GM12878 (cell line): Measurements from ENCODE around the gene C1orf35. TPM values are rescaled to one million over a fixed set of nuclear protein-coding genes. Genes with fewer than 3 reads are reported as not detected.
A peak's percentile ranks its signal among the peaks of the same experiment; 100 is the strongest.

ENCODE experiments used
- ATAC-seq: fragments of 200-7000 bp; cut with Tn5 transposase; 3 replicates; pipeline ENCODE4 v1.9.1; 2020; ENCODE audit warnings: mild to moderate bottlenecking, moderate library complexity
- BruUV-seq: library from RNA; stranded (reverse); fragments of 400-500 nt; replicated peaks from 2 replicates; lab custom pipeline; 2021; lab: Mats Ljungman, UMichigan
- CTCF ChIA-PET: fragments of 300-600 bp; sonication (Branson Sonifier 250); formaldehyde crosslinking; extraction: SDS; loops from one replicate; lab custom pipeline; 2021; ENCODE audit warnings: inconsistent platforms; lab: Yijun Ruan, JAX
- POLR2A ChIA-PET: fragments of 350-600 bp; formaldehyde crosslinking; extraction: SDS; loops from one replicate; lab custom pipeline; 2021; ENCODE audit warnings: inconsistent platforms; lab: Charles Lee
- RAD21 ChIA-PET: fragments of 300-600 bp; sonication (Branson Sonifier 250); formaldehyde crosslinking; loops from one replicate; lab custom pipeline; 2023; ENCODE audit warnings: antibody characterized with exemption; ENCODE audit not compliant: unreplicated experiment; lab: Charles Lee
- SMC1A ChIA-PET: fragments of 300-600 bp; sonication (Branson Sonifier 250); formaldehyde crosslinking; loops from one replicate; lab custom pipeline; 2023; ENCODE audit not compliant: unreplicated experiment, uncharacterized antibody; lab: Charles Lee
- DNase-seq: peaks from one replicate; pipeline ENCODE4 v3.0.0-alpha.2; 2011; ENCODE audit warnings: low read depth, low spot score
- FAIRE-seq: peaks from 3 replicates; lab custom pipeline; 2011; peaks lifted over from hg19 to GRCh38; lab: Jason Lieb, UNC
- H2AFZ ChIP-seq: 2 replicates; pipeline ENCODE4 v1.6.0; 2011; ENCODE audit warnings: low read depth, low read length, control low read depth; ENCODE audit not compliant: control insufficient read depth
- H3K27ac ChIP-seq: 2 replicates; pipeline ENCODE4 v1.5.1; 2011; ENCODE audit warnings: control low read depth; ENCODE audit not compliant: control insufficient read depth, insufficient read depth
- H3K27me3 ChIP-seq, 2 experiments: replicated peaks in 1 of 2; 2 replicates each; pipeline versions ENCODE4 v1.6.0 to v1.6.1; 2011; ENCODE audit warnings: low read length in 1 of 2; ENCODE audit not compliant: control insufficient read depth in 2 of 2, insufficient read depth in 2 of 2
- H3K36me3 ChIP-seq, 2 experiments: 2 replicates each; pipeline ENCODE4 v1.5.1; 2011; ENCODE audit warnings: low read length in 1 of 2; ENCODE audit not compliant: control insufficient read depth in 2 of 2, insufficient read depth in 2 of 2
- H3K4me1 ChIP-seq: 2 replicates; pipeline ENCODE4 v1.6.1; 2011; ENCODE audit warnings: mild to moderate bottlenecking, low read length, moderate library complexity, mixed read lengths; ENCODE audit not compliant: control insufficient read depth, insufficient read depth
- H3K4me2 ChIP-seq: 2 replicates; pipeline ENCODE4 v1.6.0; 2011; ENCODE audit warnings: control low read depth; ENCODE audit not compliant: control insufficient read depth, insufficient read depth
- H3K4me3 ChIP-seq: fragments of 200-600 bp; sonication (generic); 2 replicates; pipeline ENCODE4 v1.5.1; 2016
- H3K79me2 ChIP-seq: 2 replicates; pipeline ENCODE4 v1.6.0; 2011; ENCODE audit warnings: low read length; ENCODE audit not compliant: control insufficient read depth, insufficient read depth
- H3K9ac ChIP-seq: 2 replicates; pipeline ENCODE4 v1.8.0; 2011; ENCODE audit warnings: low read length, control low read depth, mixed read lengths; ENCODE audit not compliant: control insufficient read depth, insufficient read depth
- H3K9me3 ChIP-seq: replicated peaks from 3 replicates; pipeline ENCODE4 v1.5.1; 2011; ENCODE audit warnings: mild to moderate bottlenecking, low read length; ENCODE audit not compliant: control insufficient read depth, insufficient read depth
- H4K20me1 ChIP-seq: 2 replicates; pipeline ENCODE4 v1.6.0; 2011; ENCODE audit not compliant: control insufficient read depth, insufficient read depth
- ATF7 ChIP-seq: fragments of 450-650 bp; IDR thresholded peaks from 2 replicates; pipeline ENCODE4 v1.6.1; 2016; ENCODE audit warnings: low read depth, mild to moderate bottlenecking
- IKZF1 ChIP-seq: fragments of 450-650 bp; conservative IDR thresholded peaks from 2 replicates; pipeline ENCODE4 v1.6.1; 2017; ENCODE audit warnings: antibody characterized with exemption, mild to moderate bottlenecking
- NFYB ChIP-seq: IDR thresholded peaks from 2 replicates; pipeline ENCODE4 v1.6.1; 2011; ENCODE audit warnings: low read depth, mild to moderate bottlenecking, low read length, improper control_type of control experiment, moderate library complexity; ENCODE audit not compliant: insufficient read depth
- POLR2AphosphoS2 ChIP-seq: IDR thresholded peaks from 2 replicates; pipeline ENCODE4 v1.6.1; 2011; ENCODE audit warnings: low read depth, mild to moderate bottlenecking, low read length, improper control_type of control experiment, moderate library complexity
- SPI1 ChIP-seq: IDR thresholded peaks from 2 replicates; pipeline ENCODE4 v1.6.1; 2011; ENCODE audit warnings: low read depth, mild to moderate bottlenecking, low read length, moderate library complexity, borderline replicate concordance; ENCODE audit not compliant: insufficient read depth
- SRF ChIP-seq, 2 experiments: IDR thresholded peaks; 2 replicates each; pipeline ENCODE4 v1.6.1; 2011; ENCODE audit warnings: low read depth in 2 of 2, low read length in 2 of 2, mild to moderate bottlenecking in 1 of 2, moderate library complexity in 1 of 2
- YY1 ChIP-seq: IDR thresholded peaks from 2 replicates; pipeline ENCODE4 v1.6.1; 2011; ENCODE audit warnings: low read depth, mild to moderate bottlenecking, low read length
- WGBS: methylation state at CpG from one replicate; pipeline ENCODE4 v1.1.6; 2016; ENCODE audit warnings: low lambda C conversion rate; ENCODE audit not compliant: insufficient replicate concordance, insufficient coverage; ENCODE audit errors: missing lambda C conversion rate; 5-methylcytosine and 5-hydroxymethylcytosine counted together
- in situ Hi-C: fragments of 300-500 bp; cut with MboI; formaldehyde crosslinking; loops from 9 replicates; pipeline ENCODE4 v1.14.3; 2018; ENCODE audit warnings: mixed read lengths
- intact Hi-C: fragments of 100-400 bp; cut with micrococcal nuclease; formaldehyde crosslinking; loops from one replicate; pipeline ENCODE4 v1.14.2; 2022; ENCODE audit not compliant: unreplicated experiment
- polyA plus RNA-seq, 11 experiments: library from polyadenylated mRNA; depleted of rRNA in 4 of 11; unstranded in 6 of 11; stranded (reverse) in 5 of 11; fragments of >200 nt; fragmentation: Nextera tagmentation in 4 of 11; fragmentation: Illumina TruSeq in 1 of 11; extraction: Ambion mirVana in 4 of 11; extraction: Trizol in 1 of 11; gene quantifications; 1 replicate in 1 of 11; 2 replicates in 10 of 11; pipeline versions ENCODE4 v1.2.1 to v1.2.3, GENCODE V29; 2011 to 2016; ENCODE audit warnings: inconsistent platforms in 2 of 11, missing spikeins in 2 of 11, low read depth in 1 of 11
- total RNA-seq, 4 experiments: library from RNA; depleted of rRNA in 3 of 4; stranded (reverse); fragments of >200 nt in 3 of 4; fragmentation: Illumina TruSeq in 1 of 4; extraction: Trizol in 1 of 4; gene quantifications; 2 replicates each; pipeline versions ENCODE4 v1.2.1 to v1.2.3, GENCODE V29; 2013 to 2021
- TF ChIP-seq, protein P1 (sequence below): fragments of 450-650 bp; IDR thresholded peaks from 2 replicates; pipeline ENCODE4 v1.6.1; 2017; ENCODE audit warnings: mild to moderate bottlenecking, moderate library complexity

C1orf35 gene
- total and polyA plus RNA-seq, 10 of the 15 experiments (the other 5 are each of a cell fraction or from before 2014, with no cell fraction given): 2.5 to 27.0 (median 10.6) TPM

DNA sequence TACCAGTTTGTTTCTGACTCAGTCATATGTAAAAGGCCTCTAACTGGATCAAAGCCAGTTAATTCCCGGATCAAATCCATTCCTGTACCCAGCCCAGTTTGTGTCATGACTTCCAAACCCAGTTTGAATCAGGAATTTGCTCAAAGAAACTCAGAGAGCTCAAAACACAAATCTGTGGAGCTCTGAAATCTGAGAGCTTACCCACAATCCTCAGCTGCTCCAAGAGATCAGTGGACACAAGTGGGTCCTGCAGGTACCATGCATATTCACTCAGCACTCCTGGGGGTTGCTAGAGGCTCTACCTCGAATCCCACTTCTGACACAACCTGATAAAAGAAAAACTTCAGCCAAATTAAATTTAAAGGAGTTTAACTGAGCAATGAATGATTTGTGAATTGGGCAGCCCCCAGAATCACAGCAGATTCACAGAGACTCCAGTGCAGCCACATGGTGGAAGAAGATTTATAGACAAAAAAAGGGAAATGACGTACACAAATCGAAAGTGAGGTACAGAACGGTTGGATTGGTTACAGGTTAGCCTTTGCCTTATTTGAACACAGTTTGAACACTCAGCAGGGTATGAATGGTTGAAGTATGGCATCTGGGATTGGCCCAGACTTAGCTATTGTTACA is 17.8 kb upstream of the C1orf35 start:
- in situ Hi-C loops: no loop called here
- RAD21 ChIA-PET: no interaction called here
- FAIRE-seq (peak; percentile 38), ATAC-seq (peak; percentile 62), DNase-seq (no peak)
- BruUV-seq: TSS peak; percentile 74
- Histone ChIP-seq H4K20me1 (no peaks in the 10 kb centered on the region), H3K36me3 (no peaks in the 10 kb centered on the region), H3K4me3 (no peak overlapping the region), H3K4me2 (no peak overlapping the region), H3K27ac (no peak overlapping the region), H3K9ac (no peak overlapping the region), H3K27me3 (no peaks in the 10 kb centered on the region), H3K4me1 (no peaks in the 10 kb centered on the region), H3K79me2 (no peaks in the 10 kb centered on the region), H2AFZ (no peak overlapping the region; the same call in 1 of the 2 replicates), H3K9me3 (no peaks in the 10 kb centered on the region; the same call in 2 of the 3 replicates)
- POLR2A ChIA-PET: interaction anchor here (0.5 to 1.3 kb wide), 2 partner anchors 9 to 11 kb away, joined by 4 read pairs; no protein-coding TSS in a partner anchor
- 30% methylated on average over 5 of the region's 5 CpGs for WGBS
- CTCF ChIA-PET: interaction anchor here (1.3 kb wide), 1 partner anchor 10 kb away, joined by 13 read pairs; no protein-coding TSS in a partner anchor
- no peak for TF ChIP-seq IKZF1
- TF ChIP-seq NFYB: peak; percentile 76
- TF ChIP-seq SRF (IDR thresholded peaks at IDR 0.05; ENCODE audit: low read depth in 2 of 2, low read length in 2 of 2): 0 out of 4 replicates have a peak, but pooled peaks of 1 of the 2 experiments have one; percentile 38
- peak; percentile 54 for TF ChIP-seq SPI1
- TF ChIP-seq, protein P1, sequence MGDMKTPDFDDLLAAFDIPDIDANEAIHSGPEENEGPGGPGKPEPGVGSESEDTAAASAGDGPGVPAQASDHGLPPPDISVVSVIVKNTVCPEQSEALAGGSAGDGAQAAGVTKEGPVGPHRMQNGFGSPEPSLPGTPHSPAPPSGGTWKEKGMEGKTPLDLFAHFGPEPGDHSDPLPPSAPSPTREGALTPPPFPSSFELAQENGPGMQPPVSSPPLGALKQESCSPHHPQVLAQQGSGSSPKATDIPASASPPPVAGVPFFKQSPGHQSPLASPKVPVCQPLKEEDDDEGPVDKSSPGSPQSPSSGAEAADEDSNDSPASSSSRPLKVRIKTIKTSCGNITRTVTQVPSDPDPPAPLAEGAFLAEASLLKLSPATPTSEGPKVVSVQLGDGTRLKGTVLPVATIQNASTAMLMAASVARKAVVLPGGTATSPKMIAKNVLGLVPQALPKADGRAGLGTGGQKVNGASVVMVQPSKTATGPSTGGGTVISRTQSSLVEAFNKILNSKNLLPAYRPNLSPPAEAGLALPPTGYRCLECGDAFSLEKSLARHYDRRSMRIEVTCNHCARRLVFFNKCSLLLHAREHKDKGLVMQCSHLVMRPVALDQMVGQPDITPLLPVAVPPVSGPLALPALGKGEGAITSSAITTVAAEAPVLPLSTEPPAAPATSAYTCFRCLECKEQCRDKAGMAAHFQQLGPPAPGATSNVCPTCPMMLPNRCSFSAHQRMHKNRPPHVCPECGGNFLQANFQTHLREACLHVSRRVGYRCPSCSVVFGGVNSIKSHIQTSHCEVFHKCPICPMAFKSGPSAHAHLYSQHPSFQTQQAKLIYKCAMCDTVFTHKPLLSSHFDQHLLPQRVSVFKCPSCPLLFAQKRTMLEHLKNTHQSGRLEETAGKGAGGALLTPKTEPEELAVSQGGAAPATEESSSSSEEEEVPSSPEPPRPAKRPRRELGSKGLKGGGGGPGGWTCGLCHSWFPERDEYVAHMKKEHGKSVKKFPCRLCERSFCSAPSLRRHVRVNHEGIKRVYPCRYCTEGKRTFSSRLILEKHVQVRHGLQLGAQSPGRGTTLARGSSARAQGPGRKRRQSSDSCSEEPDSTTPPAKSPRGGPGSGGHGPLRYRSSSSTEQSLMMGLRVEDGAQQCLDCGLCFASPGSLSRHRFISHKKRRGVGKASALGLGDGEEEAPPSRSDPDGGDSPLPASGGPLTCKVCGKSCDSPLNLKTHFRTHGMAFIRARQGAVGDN: 0 out of 2 replicates have a peak, but pooled peaks have one; percentile 26
- no peak for TF ChIP-seq YY1
- no peak for TF ChIP-seq POLR2AphosphoS2
- peak; percentile 49; the same call in 1 of the 2 replicates for TF ChIP-seq ATF7
- SMC1A ChIA-PET: interaction anchor here (1.6 kb wide), 1 partner anchor 46 kb away, joined by 5 read pairs; no protein-coding TSS in a partner anchor
- intact Hi-C loops: no loop called here
